Measurements from ENCODE around the gene DPP8. TPM values are rescaled to one million over a fixed set of nuclear protein-coding genes. Genes with fewer than 3 reads are reported as not detected.
"Not testable (repeated sequence)": the region's sequence is repeated elsewhere in the genome, so short reads cannot be mapped to it uniquely, and the experiment has no call there.

DPP8 gene
- 20.6 and 25.6 TPM in 2 replicates for total RNA-seq (2014; rRNA removed; shearing (Covaris generic))
- polyA plus RNA-seq (2014; cell fraction: nucleus; rRNA removed), result 24.7 and 42.5 TPM in 2 replicates

- peak; percentile 87 for DNase-seq (ENCODE audit: extremely low read depth, low read depth)
Measured at GRCh38 chr15:65516997-65517865, at the start of gene DPP8. TSS of gene DPP8 (minus strand) at chr15:65517689. CDS start at chr15:65512553, 5,136 bp downstream.

DNA sequence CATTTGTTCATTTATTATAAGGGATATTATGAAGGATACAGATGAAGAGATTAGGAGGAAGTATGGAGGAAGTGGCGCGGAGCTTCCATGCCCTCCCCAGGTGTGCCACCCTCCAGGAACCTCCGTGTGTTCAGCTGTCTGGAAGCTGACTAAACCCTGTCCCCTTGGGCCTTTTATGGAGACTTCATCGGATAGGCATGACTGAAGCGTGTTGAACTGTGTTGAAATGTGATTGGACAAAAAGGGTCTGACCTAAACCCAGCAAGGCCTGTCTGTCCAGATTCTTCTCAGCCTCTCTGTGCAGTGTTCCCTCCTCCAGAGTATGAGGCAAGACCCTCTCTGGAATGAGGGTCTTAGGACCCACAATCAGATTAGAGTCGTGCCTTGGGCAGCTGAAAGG lies 44.4 kb upstream of the DPP8 start:
- no peak for DNase-seq (ENCODE audit: extremely low read depth, low read depth)

DNA sequence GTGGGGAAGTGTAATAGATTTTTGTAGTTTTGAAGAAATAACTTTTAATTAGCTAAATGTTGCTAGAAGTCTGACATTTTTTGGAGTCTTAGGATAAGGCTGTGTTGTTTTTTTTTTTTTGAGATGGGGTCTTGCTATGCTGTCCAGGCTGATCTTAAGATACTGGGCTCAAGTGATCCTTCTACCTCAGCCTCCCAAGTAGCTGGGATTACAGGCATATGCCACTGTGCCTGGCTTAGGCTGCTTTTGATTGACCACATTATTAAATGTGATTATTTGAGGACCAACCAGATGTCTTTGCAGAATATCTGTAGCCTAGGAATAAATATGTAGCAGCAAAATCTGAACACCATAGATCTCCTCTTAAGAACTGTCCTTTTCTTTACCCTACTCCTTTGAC lies 42.5 kb upstream of the DPP8 start:
- no peak for DNase-seq (ENCODE audit: extremely low read depth, low read depth)

GRCh38 chr15:65558997-65559760 lies 41.7 kb upstream of the DPP8 start:
- DNase-seq (ENCODE audit: extremely low read depth, low read depth), result no peak

DNA sequence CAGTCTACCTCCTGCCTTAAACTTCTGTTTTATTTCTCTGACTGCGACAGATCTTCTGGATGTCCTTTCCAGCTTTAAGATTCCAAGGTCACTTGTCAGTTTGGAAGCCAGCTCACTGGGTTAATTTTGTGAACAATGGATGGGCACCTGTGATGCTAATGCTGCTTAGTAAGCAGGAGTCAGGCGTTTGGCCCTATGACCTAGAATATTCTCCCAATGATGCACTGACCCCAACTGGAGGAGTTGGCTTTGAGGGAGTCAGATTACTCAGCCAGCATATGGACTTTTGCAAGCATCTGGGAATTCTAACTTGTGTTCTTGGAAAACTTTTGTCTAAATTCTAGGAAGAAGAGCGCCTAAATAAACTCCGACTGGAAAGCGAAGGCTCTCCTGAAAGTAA lies 40.8 kb upstream of the DPP8 start:
- no peak for DNase-seq (ENCODE audit: extremely low read depth, low read depth)

GRCh38 chr15:65556622-65557021 lies 39.1 kb upstream of the DPP8 start:
- DNase-seq (ENCODE audit: extremely low read depth, low read depth), result no peak

- no peak for DNase-seq (ENCODE audit: extremely low read depth, low read depth)
Measured at GRCh38 chr15:65553691-65554090, 36.2 kb upstream of the DPP8 start.

- not testable (repeated sequence) for DNase-seq (ENCODE audit: extremely low read depth, low read depth)
Measured at GRCh38 chr15:65552851-65553250, 35.4 kb upstream of the DPP8 start.

GRCh38 chr15:65551183-65551582 lies 33.7 kb upstream of the DPP8 start:
- DNase-seq (ENCODE audit: extremely low read depth, low read depth), result no peak

DNA sequence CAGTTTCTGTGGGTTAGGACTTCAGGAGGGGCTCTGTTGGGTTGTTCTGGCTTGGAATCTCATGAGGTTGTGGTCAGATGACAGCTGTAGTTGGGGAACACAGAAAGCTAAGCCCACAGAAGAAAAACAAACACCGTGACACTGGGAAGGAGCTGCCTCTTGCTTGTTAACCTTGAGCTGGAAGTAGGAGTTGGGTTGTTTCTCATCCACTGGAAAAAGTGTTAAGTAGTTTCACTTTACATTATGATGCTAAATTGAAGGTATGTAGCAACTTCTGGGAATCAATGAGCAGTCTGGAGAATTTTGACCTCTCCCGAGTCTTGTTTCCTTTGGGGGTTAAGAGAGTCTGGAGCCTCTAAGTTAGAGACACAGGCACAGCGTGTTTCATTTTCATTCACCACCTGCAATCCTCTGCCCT lies 33.2 kb upstream of the DPP8 start:
- no peak for DNase-seq (ENCODE audit: extremely low read depth, low read depth)

DNA sequence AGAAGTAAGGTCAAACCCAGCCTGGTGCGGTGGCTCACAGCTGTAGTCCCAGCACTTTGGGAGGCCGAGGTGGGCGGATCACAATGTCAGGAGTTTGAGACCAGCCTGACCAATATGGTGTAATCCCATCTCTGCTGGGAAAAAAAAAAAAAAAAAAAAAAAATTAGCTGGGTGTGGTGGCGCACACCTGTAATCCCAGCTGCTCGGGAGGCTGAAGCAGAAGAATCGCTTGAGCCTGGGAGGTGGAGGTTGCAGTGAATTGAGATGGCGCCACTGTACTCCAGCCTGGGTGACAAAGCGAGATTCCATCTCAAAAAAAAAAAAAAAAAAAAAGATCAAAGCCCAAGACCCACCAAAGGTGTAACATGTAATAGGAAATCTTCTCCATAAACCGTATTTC lies 31.8 kb upstream of the DPP8 start:
- not testable (repeated sequence) for DNase-seq (ENCODE audit: extremely low read depth, low read depth)

DNA sequence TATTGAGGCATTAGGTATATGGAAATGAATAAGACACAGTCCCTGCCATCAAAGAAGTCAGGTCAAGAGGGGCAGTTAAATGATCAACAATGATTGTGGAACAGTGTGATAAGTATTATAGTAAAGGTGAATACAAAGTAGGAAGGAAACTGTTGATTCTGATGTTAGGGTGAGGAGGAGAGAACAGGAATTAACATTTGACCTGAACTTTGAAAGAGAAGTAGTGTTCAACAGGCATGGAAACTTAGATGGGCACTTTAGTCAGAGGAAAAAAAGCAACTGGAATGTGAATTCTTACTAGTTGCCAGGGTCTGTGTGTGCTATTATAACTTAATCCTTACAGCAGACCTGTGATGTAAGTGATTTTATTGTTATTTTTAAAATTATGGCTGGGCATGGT lies 30.4 kb upstream of the DPP8 start:
- DNase-seq (ENCODE audit: extremely low read depth, low read depth), result no peak

DNA sequence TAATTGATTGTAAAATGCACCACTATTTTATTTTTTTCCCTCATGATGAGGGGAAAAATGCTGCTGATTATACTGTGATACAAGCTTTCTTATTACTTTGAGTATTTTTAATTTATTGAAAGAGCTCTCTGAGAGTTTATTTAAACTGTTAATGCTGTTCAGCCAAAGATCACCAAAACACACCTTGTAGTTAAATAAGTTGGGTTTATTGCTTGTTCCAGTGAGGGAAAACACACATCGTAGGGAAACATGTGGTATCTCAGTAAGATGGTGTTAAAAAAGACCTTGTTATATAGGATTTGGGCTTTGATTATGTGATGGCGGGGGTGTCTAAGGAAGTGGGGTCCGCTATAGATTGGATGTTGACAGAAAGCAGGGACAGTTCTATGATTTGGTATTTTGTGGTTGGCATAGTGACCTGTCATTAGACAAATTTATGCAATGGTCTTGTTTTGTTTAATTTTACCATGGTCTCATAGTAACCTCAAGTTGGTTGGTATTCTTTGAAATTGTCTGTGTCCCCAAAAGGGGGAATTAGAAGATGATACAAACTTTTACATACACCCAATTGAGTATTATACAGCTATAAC lies 23.8 kb upstream of the DPP8 start:
- no peak for DNase-seq (ENCODE audit: extremely low read depth, low read depth)

DNA sequence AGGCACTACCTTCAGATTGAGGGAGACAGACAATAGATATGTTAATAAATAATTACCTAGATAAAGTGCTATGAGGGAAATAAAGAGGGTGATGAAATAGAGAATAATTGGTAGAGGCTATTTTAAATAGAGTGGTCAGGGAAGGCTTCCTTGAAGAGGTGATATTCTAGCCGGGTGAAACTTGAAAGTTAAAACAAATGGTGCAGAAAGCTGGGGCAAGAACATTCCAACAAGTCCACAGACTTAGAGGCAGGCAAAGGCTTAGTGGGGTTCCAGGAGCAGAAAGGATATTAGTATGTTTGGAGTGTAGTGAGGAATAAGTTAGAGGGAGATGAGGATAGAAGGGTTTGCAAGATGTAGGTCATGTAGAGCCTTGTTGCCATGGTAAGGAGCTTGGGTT lies 22.8 kb upstream of the DPP8 start:
- DNase-seq (ENCODE audit: extremely low read depth, low read depth), result no peak

DNA sequence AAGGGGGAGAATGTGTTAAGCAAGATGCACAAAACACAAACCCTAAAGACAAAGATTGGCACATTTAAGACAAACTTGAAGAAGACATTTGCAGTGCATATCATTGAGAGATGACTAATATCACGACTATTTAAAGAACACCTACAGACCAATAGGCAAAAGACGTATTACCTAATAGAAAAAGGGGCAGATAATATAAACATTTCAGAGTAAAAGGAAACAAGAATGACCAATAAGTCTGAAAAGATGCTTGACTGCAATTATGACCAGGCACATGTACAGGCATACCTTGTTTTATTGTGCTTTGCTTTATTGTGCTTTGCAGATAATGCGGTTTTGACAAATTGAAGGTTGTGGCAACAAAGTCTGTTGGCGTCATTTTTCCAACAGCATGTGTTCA lies 17.7 kb upstream of the DPP8 start:
- no peak for DNase-seq (ENCODE audit: extremely low read depth, low read depth)

DNA sequence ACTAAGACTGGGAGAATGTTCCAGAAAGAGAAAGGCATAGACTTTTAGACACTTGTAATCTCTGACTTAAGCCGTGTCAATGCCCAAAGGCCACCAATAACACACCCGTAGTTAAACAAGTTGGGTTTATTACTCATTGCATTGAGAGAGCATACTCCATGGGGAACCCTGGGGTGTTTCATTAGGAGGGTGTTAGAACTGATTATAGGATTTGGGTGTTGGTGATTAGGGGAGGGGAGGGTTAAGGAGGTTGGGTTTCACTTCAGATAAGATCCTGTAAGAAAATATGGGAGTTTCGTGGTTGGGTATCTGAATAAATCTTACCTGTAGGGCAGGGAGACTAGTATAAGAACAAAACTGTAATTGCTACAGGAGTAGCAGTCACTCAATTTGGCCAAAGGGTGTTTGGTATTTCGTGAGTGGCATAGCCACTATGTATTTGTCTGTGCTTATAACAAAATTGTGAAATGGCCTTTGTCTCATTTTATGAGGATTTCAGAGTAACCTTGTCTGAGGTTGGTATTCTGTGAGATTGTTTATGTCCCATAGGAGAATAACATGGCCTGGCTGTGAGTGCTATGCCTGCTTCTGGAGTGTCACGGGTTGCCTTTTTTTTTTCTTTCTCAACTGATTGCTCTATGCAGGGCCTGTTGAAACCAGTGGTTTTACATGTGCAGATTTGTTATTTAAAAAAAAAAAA lies 15.7 kb upstream of the DPP8 start:
- DNase-seq (ENCODE audit: extremely low read depth, low read depth), result no peak

GRCh38 chr15:65532738-65533051 lies 15.2 kb upstream of the DPP8 start:
- DNase-seq (ENCODE audit: extremely low read depth, low read depth), result no peak

DNA sequence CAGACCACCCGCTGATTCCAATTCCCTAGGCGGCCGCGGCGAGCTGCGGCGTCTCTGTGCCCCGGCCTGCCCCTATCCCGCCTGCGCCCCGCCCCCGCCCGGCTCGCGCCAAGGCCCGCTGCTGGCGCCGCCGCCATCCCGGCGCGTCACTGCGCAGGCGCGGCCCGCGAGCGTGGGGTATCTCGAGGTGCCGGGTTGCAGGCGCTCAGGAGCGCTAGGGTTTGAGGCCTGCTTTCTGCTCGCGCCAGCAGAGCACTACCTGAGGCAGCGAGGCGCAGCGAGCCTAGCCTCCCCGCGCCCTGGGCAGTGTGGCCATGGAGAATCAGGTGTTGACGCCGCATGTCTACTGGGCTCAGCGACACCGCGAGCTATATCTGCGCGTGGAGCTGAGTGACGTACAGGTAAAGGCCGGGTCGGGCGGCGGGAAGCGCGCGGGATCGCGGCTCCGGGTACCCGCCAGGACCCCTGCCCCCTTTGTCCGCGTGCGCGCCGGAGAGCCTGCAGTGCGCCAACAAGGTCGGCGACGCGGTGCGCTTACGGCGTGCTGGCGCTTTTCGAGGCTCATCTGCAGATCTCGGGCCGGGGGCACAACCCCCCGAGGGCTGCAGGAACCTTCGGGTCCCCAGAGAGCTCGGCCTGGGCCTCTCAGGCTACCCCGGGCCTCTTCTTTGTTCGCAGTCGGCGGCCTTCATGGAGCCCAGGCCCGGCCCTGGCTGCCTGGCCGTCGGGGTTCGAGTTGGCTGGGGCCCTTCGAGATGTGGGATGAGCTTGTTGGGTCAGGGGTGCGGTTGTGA lies 13.0 kb upstream of the DPP8 start, which contains the start of gene HACD3:
Gene HACD3 (plus strand): TSS at position 146 of the 794 bp plus-strand sequence. CDS start 169 bp downstream, at position 315.
- peak; percentile 76 for DNase-seq (ENCODE audit: extremely low read depth, low read depth)

DNA sequence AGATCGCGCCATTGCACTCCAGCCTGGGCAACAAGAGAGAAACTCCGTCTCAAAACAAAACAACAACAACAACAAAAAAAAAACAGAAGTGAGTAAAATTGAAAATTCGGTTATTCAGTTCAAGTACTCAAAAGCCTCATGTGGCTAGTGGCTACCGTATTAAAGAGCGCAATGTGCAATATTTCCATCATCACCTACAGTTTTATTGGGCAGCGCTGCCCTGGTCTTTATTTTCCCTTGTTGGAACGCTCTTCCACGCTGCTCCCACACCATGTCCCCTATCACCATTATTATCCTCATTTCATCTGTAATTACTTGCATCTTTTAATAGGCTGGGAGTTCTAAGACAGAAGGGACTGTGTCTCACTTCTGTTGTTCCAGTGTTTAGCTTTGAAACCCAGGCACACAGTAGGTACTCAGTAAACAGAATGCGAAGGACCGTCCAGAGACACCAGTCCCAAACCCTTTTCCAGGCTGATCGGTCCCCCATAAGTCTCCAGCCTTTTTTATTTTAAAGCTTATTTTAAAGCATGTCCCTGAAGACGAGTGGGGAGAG lies 12.4 kb upstream of the DPP8 start:
- no peak for DNase-seq (ENCODE audit: extremely low read depth, low read depth)
